Activated naive CD4-positive, alpha-beta T cell treated with Interleukin-2 at 50 U/mL for 16 hours (primary cell): ENCODE results near the gene TAF5L.
"Not testable (repeated sequence)": the region's sequence is repeated elsewhere in the genome, so short reads cannot be mapped to it uniquely, and the experiment has no call there.

Source experiments
- DNase-seq: peaks from one replicate; pipeline ENCODE4 v3.0.0-alpha.2; 2020

TAF5L gene

DNA sequence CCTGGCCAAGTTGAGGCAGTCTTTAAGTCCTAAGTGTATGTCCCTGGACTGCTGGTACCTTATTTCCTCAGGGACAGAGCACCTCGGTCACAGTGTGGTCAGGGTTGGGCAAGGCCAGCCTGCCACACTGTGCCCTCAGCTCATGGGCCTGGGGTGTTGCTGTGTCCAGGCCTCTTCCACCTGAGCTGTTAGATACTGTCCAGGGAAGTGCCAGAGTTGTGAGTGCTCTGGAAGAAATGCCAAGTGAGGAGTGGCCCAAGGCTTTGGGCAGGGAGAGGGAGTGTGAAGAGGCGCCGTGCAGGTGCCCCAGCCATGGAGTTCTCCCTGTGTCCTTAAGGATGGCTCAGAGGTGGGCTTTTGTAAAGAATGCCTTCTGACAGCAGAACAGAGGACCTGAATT is 15.4 kb upstream of the TAF5L start:
- no peak for DNase-seq

DNA sequence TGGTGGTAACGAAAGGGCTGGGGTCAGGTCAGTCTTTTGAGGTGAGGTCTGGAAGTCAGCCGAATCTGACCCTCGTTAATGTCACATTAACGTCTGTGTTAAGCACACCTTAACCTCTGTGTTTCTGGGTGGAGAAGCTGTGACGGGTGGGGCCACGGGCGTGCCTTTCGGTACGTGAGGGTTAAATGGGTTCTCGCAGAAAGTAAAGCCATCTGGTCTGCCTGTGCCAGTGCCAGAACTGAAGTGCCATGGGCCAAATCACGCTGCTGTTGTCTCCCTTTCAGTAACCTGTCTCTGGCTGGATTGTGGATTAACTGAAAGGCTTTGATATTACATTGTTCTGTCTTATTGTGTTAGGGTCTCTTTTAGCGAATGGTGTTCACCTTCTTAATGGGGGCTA is 14.5 kb upstream of the TAF5L start:
- no peak for DNase-seq

GRCh38 chr1:229637746-229638145 is 11.8 kb upstream of the TAF5L start:
- no peak for DNase-seq

DNA sequence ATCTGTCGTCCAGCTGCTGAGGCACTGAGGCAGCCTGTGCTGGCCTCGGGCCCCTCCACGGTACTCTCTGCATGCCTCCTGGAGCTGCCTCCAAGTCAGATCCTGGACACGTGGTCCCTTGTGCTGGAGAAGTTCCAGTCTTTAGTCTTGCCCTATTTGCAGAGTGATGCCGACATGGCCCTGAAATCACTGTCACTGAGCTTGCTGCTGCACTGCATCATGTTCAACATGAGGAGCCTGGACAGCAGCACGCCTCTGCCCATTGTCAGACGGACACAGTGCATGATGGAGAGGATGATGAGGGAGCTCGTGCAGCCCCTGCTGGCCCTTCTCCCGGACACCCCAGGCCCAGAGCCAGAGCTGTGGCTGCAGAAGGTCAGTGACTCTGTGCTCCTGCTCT is 10.1 kb upstream of the TAF5L start:
- DNase-seq: no peak

GRCh38 chr1:229631966-229632365 is 6.0 kb upstream of the TAF5L start:
- no peak for DNase-seq

DNA sequence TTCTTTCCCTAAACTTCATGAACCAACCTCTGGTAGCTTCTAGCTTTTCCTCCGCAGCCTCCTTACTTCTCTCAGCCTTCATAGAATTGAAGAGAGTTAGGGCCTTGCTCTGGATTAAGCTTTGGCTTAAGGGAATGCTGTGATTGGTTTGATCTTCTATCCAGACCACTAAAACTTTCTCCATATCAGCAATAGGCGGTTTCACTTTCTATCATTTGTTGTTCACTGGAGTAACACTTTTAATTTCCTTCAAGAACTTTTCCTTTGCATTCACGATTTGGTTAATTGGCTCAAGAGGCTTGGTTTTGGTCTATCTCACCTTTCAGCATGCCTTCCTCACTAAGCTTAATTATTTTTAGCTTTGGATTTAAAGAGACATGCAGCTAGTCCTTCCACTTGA is 5.2 kb upstream of the TAF5L start:
- no peak for DNase-seq

DNA sequence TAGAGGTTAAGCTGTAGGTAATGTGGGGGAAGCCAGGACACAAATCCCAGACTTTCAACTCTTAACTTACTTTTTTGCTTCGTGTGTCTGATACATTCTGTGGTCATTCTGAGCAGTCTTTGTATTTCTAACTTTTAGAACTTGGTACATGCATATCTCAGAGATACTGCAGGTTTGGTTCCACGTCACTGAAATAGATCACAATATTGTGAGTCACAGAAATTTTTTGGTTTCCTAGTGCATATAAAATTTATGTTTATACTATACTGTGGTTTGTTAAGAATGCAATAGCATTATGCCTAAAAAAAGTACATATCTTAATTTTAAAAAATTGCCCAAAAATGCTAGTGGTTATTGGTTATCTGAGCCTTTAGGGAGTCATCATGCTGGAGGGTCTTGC is 3.3 kb upstream of the TAF5L start:
- DNase-seq: no peak

GRCh38 chr1:229627003-229627402 is 1.1 kb upstream of the TAF5L start:
- DNase-seq: no peak

DNA sequence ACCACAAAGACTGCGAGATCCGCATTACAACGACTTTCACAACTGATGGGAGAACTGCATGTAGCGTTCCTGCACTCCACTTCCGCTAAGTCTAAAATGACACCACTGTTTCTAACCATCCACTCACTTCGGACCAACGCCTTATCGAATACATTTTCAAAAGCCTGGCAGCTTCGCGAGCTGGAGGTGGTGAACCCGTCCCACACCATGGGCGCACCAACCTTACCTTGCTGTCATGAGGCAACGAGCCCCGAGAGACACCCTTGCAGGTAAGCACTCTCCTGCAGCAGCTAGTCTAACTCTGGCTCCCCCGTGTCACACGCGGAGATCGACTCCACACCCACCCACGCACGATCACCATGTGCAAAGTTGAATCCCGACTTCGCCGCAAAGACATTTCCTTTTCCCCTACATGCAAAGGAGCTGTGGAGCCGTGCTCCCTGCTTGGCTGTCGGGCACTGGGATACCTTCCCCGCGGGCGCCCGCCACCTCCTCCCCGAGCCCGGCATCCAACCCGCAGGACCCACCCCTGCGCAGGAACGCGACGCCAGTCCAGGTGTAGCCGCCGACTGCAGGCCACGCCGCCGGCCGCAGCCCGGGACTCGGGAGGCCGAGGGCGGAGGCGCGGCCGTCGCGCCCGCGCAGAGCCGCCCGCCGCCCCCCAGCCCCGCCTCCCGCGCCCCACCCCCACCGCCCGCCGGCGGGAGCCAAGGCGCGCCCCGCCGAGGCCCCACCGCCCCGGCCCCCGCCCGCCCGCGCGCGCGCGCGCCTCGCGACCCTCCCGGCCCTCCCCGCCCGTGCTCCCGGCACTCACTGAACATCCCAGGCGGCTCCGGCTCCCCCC is 629 bp downstream of the TAF5L start:
- DNase-seq: peak; percentile 58

GRCh38 chr1:229624521-229625070 is 1.3 kb downstream of the TAF5L start:
- DNase-seq: no peak

GRCh38 chr1:229623838-229624237 is 2.1 kb downstream of the TAF5L start:
- DNase-seq: no peak

DNA sequence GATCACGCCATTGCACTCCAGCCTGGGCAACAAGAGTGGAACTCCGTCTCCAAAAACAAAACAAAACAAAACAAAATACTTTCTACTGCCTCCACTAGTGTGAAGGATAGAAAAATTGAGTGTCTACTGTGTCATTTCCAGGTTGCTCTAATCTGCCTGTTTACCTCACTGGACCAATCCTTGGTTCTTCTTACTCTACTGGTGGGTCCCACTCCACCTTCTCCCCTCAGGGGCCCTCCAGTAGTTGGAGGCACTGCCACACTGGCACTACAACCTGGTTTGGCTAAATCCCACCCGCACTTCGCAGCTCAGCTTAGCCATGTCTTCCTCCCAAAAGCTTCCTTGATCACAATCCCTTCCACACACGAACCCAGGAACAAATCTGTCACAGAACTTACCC is 2.7 kb downstream of the TAF5L start:
- DNase-seq: no peak

GRCh38 chr1:229622641-229623120 is 3.2 kb downstream of the TAF5L start:
- DNase-seq: not testable (repeated sequence)

DNA sequence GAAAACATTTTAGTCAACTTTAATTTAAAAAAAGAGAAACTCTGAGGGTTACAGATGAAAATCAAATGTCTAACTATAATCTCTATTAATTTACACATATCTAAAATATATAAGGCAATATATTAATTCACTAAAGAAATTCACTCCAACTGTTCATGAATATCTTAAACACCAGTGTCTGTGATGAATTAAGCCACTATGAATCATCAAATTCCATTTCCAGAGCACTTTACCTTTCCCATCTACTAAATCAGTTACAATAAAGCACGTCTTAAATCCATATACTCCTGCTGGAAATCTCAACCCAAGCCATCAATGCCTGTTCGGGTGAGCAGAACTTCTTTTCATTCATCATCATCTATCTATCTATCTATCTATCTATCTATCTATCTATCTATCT is 4.3 kb downstream of the TAF5L start:
- no peak for DNase-seq

DNA sequence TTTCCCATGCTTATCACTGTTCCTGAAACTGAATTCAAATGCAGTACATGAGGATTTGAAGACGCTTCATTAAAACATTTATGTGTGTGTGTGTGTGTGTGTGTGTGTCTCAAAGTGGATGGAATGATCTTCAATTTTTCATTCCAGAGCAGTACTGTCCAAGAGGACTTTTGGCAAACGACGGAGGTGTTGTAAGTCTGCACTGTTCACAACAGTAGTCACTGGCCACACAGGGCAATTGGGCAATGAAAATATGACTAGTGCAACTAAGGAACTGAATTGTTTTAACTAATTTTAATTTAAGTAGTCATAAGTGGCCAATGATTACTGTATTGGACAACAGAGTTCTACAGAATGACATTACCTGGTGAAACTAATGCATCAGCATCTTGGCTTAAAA is 5.0 kb downstream of the TAF5L start:
- DNase-seq: no peak

- DNase-seq: no peak
Observed at GRCh38 chr1:229619614-229620013, 6.3 kb downstream of the TAF5L start.

DNA sequence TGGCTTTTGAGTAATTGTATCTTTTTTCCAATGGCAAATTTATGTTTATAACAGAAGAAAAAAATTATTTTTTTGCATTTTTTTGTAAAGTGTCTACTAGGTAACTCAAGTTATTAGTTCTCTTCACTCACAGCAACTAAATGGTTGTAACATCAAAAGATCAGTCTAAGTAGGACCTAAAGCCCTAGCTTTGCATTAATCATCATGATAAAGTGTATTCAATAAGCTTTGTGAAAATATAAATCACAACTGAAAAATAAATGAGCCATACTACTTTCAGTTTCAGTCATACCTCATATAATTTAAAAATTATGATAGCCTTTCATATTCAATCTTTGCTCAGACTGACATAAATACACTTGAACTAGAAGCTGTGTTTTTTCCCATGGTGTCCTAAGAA is 6.9 kb downstream of the TAF5L start:
- DNase-seq: no peak

DNA sequence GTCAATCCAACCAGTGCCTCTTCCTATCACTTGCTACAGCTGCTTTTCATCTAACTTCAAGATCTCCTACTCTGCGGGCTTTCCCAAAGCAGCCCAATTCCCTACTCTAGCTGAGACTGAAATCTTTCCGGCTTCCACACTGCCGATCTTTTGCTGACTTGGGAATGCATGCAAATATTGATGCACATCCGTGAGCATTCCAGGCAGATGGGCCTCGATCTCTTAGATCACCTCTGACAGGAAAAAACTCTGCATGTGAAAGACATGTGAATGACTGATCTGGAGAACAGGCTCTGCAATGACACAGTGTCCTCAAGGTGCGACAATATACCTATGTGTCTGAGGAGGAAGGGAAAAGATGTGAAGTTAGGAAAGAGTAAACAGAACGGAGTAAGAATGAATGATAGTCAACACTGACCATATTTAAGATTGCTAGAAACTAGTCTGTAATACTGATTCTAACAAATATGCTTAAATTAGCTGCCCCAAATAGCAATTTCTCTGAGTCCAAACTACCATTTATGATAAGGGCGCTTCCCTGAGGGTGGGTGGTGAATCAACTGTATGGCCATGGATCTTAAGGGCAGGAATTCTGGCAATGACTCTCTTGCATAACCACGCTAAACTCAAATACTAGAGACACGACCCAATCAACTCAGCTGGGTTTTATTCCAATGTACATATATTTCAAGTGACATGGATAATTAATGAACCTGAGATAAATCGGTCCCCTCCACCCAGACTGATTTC is 8.4 kb downstream of the TAF5L start:
- DNase-seq: no peak

DNA sequence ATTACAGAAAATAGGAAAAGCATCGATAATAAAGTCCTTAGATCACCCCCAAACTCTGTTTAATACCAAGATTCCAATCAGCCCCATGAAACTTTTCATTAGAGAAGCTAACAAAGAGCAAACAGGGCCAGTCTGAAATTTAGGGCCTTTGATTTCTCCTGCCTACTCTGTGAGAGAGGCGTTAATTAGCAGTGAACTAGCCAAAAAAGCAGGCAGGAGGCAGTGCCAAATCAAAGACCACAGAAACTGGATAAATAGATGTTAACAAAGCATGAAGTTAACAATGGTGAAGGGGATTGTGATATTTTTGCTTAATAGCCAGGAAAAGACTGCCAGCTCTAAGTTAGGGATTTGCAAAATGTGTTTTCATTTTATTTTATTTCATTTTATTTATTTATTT is 11.2 kb downstream of the TAF5L start:
- DNase-seq: no peak

- DNase-seq: no peak
Observed at GRCh38 chr1:229613938-229614337, 12.0 kb downstream of the TAF5L start.

DNA sequence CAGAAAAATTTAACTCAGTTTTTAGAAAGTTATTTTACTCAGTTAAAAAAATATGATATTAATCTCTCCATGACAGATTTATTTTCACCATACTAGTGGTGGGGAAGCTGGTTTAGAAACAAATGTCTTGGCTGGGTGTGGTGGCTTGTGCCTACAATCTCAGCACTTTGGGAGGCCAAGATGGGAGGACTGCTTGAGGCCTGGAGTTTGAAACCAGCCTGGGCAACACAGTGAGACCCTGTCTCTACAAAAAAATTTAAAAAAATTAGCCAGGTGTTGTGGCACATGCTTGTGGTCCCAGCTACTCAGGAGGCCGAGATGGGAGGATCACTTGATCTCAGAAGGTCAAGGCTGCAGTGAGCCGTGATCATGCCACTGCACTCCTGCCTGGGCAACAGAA is 17.3 kb downstream of the TAF5L start:
- DNase-seq: no peak

- no peak for DNase-seq
Observed at GRCh38 chr1:229607370-229607769, 18.6 kb downstream of the TAF5L start.

DNA sequence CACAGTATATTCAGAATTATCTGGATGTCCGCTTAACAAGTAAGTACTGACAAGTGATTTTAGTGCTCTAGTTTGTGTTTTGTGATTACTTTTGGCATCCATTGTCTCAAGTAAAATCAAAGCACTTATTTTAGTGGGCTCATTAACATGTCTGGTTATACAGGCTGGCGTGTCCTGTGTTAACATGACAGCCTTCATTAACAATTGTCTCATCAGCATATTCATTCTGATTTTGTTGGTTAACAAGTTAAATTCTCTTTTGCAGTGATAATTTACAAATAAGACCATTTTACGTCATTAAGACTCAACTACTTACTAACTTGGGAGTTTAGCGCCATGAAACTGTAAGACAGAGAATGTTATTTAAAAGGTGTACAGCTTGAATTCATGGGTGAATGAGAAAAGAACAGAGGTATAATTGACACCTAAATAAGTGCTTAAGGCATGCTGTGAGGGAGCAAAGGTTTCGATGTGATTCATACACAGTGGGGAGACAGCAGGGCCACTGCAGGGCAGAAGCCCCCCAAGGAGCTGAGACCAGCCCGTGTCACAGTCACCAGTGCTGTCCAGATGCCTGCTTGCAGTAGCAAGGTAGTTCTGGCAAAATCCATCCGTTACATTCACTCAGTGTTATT is 22.4 kb downstream of the TAF5L start:
- no peak for DNase-seq

DNA sequence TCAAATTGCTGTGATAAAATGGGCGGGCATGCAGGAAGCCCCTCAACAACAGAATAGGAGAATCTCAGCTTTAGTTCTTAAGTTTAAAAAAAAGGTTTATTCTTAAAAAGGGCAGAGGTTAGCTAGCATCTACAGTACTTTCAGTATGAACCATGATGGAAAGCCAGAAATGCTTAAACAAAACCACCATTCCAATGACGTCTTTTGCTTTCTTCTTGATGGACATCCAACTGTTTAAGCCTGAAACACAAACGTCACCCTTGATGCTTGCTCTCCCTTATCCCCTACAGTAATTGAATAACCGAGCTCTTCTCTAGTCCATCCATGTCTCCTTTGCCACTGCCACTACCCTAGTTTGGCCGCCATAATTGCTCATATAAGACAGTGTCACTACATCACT is 25.7 kb downstream of the TAF5L start:
- DNase-seq: no peak
